ENCODE data around the gene HMCES. TPM values are rescaled to one million over a fixed set of nuclear protein-coding genes. Genes with fewer than 3 reads are reported as not detected.
"Not testable (repeated sequence)": the region's sequence is repeated elsewhere in the genome, so short reads cannot be mapped to it uniquely, and the experiment has no call there.

Gene HMCES
- total RNA-seq, 4 donors from 2014 or later = 11.3 to 32.6 (median 23.9) TPM

DNA sequence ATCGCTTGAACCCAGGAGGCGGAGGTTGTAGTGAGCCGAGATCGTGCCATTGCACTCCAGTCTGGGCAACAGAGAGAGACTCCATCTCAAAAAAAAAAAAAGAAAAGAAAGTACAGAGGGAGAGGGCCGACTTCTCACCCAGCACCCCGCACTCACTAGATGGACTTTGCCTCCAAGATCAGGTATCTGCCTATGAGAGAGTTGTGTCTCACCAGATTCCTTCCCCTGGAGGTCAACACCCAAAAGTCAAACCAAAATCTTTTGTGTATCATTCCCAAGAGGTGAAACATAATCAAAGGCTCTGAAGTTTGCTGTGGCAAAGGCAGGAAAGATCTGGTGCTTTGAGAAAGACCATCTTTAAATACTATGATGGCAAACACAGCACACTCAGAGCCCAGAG, 51.2 kb downstream of the HMCES start:
- Histone ChIP-seq H3K36me3 (no peaks in the 10 kb centered on the region), H3K9me3 (no peaks in the 10 kb centered on the region), H3K27me3 (no peaks in the 10 kb centered on the region), H3K4me1 (no peaks in the 10 kb centered on the region), H3K27ac (no peak overlapping the region), H3K4me3 (no peak overlapping the region)
- intact Hi-C loops (cut with DNase I; ENCODE audit: low total_unique reads) = no loop called here
- 87 to 100% methylated on average over 2 to 6 of the region's 6 CpGs for WGBS, 2 donors (ENCODE audit: low coverage in 1 of 2)
- TF ChIP-seq POLR2AphosphoS5 (IDR thresholded peaks at IDR 0.05) (no peak), EP300 (IDR thresholded peaks at IDR 0.05; ENCODE audit: low read depth) (no peak), POLR2A (IDR thresholded peaks at IDR 0.05) (no peak), CTCF (IDR thresholded peaks at IDR 0.05) (no peak)
- in situ Hi-C loops (cut with MboI; ENCODE audit: low pct_ligation_motif_present in 1 of 4, low pct_unique_long_range_greater_than_20kb in 1 of 4, low sequenced_read_pairs in 3 of 4) = no loop called here
- no peak for DNase-seq

DNA sequence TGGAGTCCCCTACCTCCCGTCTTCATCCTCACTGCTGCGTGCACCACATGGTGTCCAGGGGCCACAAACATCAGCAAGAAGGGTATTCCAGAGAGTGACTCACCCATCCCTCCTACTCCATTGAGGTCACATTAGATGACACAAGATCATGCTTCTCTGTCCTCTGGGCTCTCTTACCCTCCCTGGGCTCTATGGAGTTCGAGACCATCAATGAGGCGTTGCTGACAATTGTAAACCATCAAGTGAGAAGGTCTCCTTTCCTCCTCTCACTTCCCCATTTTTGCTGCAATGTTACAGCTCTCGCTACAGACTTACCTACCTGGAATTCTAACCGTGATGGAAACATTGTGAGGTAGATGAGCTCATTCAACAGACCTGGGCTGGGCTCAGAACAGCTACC, 51.7 kb downstream of the HMCES start:
- no peak for TF ChIP-seq CTCF (IDR thresholded peaks at IDR 0.05)
- TF ChIP-seq POLR2A (IDR thresholded peaks at IDR 0.05) = no peak
- Histone ChIP-seq H3K27me3 (no peaks in the 10 kb centered on the region), H3K4me3 (no peak overlapping the region), H3K27ac (no peak overlapping the region), H3K9me3 (no peaks in the 10 kb centered on the region), H3K4me1 (no peaks in the 10 kb centered on the region), H3K36me3 (no peaks in the 10 kb centered on the region)
- DNase-seq = no peak
- 82 to 90% methylated on average over 4 to 6 of the region's 6 CpGs for WGBS, 2 donors (ENCODE audit: low coverage in 1 of 2)
- in situ Hi-C loops (cut with MboI; ENCODE audit: low pct_ligation_motif_present in 1 of 4, low pct_unique_long_range_greater_than_20kb in 1 of 4, low sequenced_read_pairs in 3 of 4) = no loop called here
- intact Hi-C loops (cut with DNase I; ENCODE audit: low total_unique reads) = no loop called here

DNA sequence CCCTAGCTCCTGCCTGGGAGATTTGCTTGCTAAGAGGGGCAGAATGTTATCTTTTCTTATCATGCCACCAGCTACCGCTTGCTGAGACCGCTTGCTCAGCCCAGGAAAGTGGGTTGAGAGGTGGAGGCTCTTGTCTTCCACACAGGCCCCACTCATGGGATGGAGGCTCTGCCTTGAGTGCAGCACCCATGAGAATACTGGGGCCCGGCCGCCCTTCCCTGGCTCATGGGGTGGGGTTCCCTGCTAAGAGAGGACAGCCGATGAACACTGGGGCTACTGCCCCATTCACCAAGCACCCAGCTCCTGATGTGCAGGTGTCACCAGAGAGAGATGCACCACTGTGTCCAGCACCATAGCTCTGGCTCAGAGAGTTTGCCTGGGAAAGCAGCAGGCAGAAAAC, 55.2 kb downstream of the HMCES start:
- Histone ChIP-seq H3K9me3 (no peaks in the 10 kb centered on the region), H3K27me3 (no peaks in the 10 kb centered on the region), H3K4me3 (no peak overlapping the region), H3K27ac (no peak overlapping the region), H3K36me3 (no peaks in the 10 kb centered on the region), H3K4me1 (no peaks in the 10 kb centered on the region)
- 100% methylated on average over 5 of the region's 5 CpGs; no CpG with 5 or more reads in 1 of the 2 donors for WGBS, 2 donors (ENCODE audit: low coverage in 1 of 2)
- in situ Hi-C loops (cut with MboI; ENCODE audit: low pct_ligation_motif_present in 1 of 4, low pct_unique_long_range_greater_than_20kb in 1 of 4, low sequenced_read_pairs in 3 of 4) (no loop called here), intact Hi-C loops (cut with DNase I; ENCODE audit: low total_unique reads) (no loop called here)
- TF ChIP-seq POLR2A (IDR thresholded peaks at IDR 0.05) = no peak
- TF ChIP-seq EP300 (IDR thresholded peaks at IDR 0.05; ENCODE audit: low read depth) = no peak
- TF ChIP-seq CTCF (IDR thresholded peaks at IDR 0.05) = no peak
- TF ChIP-seq POLR2AphosphoS5 (IDR thresholded peaks at IDR 0.05) = no peak
- DNase-seq = no peak

DNA sequence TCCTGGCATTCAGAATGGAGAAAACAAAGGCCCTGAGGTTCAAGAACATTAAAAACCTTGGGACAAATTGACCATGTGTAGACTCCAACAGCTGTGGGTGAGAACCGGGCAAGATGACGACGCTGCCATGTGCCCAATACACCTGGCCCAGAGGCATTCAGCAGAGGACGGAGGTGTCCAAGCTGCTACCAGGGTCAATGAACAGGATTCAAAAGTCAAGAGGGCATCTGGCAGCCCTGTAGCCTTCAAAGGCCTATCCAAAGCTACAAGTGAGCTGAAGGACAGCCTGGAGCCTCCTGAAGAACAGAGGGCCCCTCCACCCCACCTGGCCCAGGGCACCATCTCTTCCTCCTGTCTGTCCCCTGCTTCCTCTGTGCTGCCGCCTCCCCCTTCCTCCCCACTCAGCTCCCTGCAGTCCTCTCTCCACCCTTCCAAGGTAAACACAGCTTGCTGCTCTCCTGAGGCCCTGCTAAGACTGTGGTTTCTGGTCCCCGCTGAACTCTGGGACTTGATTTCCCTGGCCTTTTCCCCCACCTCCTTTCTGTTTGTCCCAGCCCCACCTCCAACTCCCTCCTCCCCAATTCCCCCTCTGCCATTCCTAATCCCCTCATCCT, 57.5 kb downstream of the HMCES start:
- DNase-seq = no peak
- H3K36me3 ChIP-seq = no peaks in the 10 kb centered on the region
- H3K27ac ChIP-seq = no peak overlapping the region
- H3K4me3 ChIP-seq = no peak overlapping the region
- H3K27me3 ChIP-seq = no peaks in the 10 kb centered on the region
- H3K9me3 ChIP-seq = no peaks in the 10 kb centered on the region
- intact Hi-C loops (cut with DNase I; ENCODE audit: low total_unique reads) (no loop called here), in situ Hi-C loops (cut with MboI; ENCODE audit: low pct_ligation_motif_present in 1 of 4, low pct_unique_long_range_greater_than_20kb in 1 of 4, low sequenced_read_pairs in 3 of 4) (no loop called here)
- H3K4me1 ChIP-seq = no peaks in the 10 kb centered on the region
- WGBS, 2 donors (ENCODE audit: low coverage in 1 of 2) = 6 to 50% methylated on average over 2 to 5 of the region's 6 CpGs
- TF ChIP-seq CTCF (IDR thresholded peaks at IDR 0.05) (no peak), POLR2AphosphoS5 (IDR thresholded peaks at IDR 0.05) (no peak)

- intact Hi-C loops (cut with DNase I; ENCODE audit: low total_unique reads); H3K27me3 ChIP-seq; H3K4me1 ChIP-seq; H3K4me3 ChIP-seq; DNase-seq; H3K36me3 ChIP-seq; in situ Hi-C loops (cut with MboI; ENCODE audit: low pct_ligation_motif_present in 1 of 4, low pct_unique_long_range_greater_than_20kb in 1 of 4, low sequenced_read_pairs in 3 of 4); H3K27ac ChIP-seq; H3K9me3 ChIP-seq: not testable (repeated sequence)
- WGBS, 2 donors (ENCODE audit: low coverage in 1 of 2) = 91 to 100% methylated on average over 1 to 4 of the region's 4 CpGs
Observed at GRCh38 chr3:129337719-129338118, 59.0 kb downstream of the HMCES start.

- H3K4me3 ChIP-seq; H3K9me3 ChIP-seq; H3K36me3 ChIP-seq; intact Hi-C loops (cut with DNase I; ENCODE audit: low total_unique reads); H3K27ac ChIP-seq; H3K4me1 ChIP-seq; in situ Hi-C loops (cut with MboI; ENCODE audit: low pct_ligation_motif_present in 1 of 4, low pct_unique_long_range_greater_than_20kb in 1 of 4, low sequenced_read_pairs in 3 of 4); H3K27me3 ChIP-seq; DNase-seq: not testable (repeated sequence)
- 87% methylated on average over 19 of the region's 36 CpGs; no CpG with 5 or more reads in 1 of the 2 donors for WGBS, 2 donors (ENCODE audit: low coverage in 1 of 2)
Observed at GRCh38 chr3:129339186-129339585, 60.5 kb downstream of the HMCES start.

DNA sequence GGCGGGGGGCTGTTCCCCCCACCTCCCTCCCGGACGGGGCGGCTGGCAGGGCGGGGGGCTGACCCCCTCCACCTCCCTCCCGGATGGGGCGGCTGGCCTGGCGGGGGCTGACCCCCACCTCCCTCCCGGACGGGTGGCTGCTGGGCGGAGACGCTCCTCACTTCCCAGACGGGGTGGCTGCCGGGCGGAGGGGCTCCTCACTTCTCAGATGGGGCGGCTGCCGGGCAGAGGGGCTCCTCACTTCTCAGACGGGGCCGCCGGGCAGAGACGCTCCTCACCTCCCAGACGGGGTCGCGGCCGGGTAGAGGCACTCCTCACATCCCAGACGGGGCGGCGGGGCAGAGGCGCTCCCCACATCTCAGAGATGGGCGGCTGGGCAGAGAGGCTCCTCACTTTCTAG, 61.2 kb downstream of the HMCES start:
- peaks cover 4 to 12% (median 8%) of the 10 kb centered on the region in 4 donors for H3K4me1 ChIP-seq
- H3K9me3 ChIP-seq; in situ Hi-C loops (cut with MboI; ENCODE audit: low pct_ligation_motif_present in 1 of 4, low pct_unique_long_range_greater_than_20kb in 1 of 4, low sequenced_read_pairs in 3 of 4); H3K36me3 ChIP-seq; DNase-seq; H3K27ac ChIP-seq; intact Hi-C loops (cut with DNase I; ENCODE audit: low total_unique reads); H3K4me3 ChIP-seq: not testable (repeated sequence)
- 100% methylated on average over 2 of the region's 30 CpGs; no CpG with 5 or more reads in 1 of the 2 donors for WGBS, 2 donors (ENCODE audit: low coverage in 1 of 2)
- H3K27me3 ChIP-seq = peaks cover 13% of the 10 kb centered on the region
